ENCODE results near the gene LEO1.

- no peak for TF ChIP-seq POLR2A (IDR thresholded peaks at IDR 0.05; ENCODE audit: low read depth, low read length)
- TF ChIP-seq POLR2AphosphoS5 (IDR thresholded peaks at IDR 0.05; ENCODE audit: low read depth, low read length), result no peak
These were observed 64.3 kb downstream of the LEO1 start for GRCh38 chr15:51907136-51907862.

Measured in GM12892 (cell line).